H7 (cell line): ENCODE measurements around the gene FOXK1. TPM values are rescaled to one million over a fixed set of nuclear protein-coding genes. Genes with fewer than 3 reads are reported as not detected.

Experiments
- DNase-seq: peaks from one replicate; pipeline ENCODE4 v3.0.0; 2012
- H3K27me3 ChIP-seq: 2 replicates; pipeline ENCODE4 v1.6.0; 2011; ENCODE audit warnings: mild to moderate bottlenecking, low read length; ENCODE audit not compliant: control insufficient read depth, insufficient read depth
- H3K36me3 ChIP-seq: replicated peaks from 2 replicates; pipeline ENCODE4 v1.5.1; 2011; ENCODE audit warnings: low read length; ENCODE audit not compliant: control insufficient read depth, insufficient read depth
- H3K4me3 ChIP-seq: 2 replicates; pipeline ENCODE4 v1.5.1; 2011; ENCODE audit warnings: low read depth, mild to moderate bottlenecking, control low read depth, low read length, moderate library complexity; ENCODE audit not compliant: insufficient read depth
- total RNA-seq: library from RNA; depleted of rRNA; stranded (reverse); fragments of >200 nt; shearing (Covaris generic); gene quantifications from 2 replicates; pipeline ENCODE4 v1.2.3, GENCODE V29; 2014

The FOXK1 gene
- total RNA-seq, 1 experiment from 2014 or later = 20.4 TPM

DNA sequence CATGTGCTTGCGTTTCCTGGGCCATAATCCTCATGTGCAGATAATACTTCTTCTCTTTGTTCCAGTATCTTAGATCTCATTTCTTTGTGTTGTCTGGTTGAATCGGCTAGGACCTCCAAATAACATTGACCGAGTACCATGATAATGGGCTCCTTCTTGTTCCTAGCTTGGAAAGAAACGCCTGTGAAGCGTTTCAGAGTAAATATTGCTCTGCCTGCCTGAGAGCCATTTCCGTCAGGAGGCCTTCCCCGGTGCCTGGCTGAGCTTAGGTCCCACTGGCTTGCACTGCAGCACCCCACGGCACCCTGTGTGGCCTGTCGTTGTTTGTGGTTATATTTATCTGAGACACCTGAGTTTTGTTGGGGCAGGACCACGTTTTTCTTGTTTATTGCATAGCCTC, 17.7 kb downstream of the FOXK1 start:
- H3K27me3 ChIP-seq = no peaks in the 10 kb centered on the region; the same call in 1 of the 2 replicates
- no peak overlapping the region for H3K4me3 ChIP-seq
- no peaks in the 10 kb centered on the region for H3K36me3 ChIP-seq
- no peak for DNase-seq

DNA sequence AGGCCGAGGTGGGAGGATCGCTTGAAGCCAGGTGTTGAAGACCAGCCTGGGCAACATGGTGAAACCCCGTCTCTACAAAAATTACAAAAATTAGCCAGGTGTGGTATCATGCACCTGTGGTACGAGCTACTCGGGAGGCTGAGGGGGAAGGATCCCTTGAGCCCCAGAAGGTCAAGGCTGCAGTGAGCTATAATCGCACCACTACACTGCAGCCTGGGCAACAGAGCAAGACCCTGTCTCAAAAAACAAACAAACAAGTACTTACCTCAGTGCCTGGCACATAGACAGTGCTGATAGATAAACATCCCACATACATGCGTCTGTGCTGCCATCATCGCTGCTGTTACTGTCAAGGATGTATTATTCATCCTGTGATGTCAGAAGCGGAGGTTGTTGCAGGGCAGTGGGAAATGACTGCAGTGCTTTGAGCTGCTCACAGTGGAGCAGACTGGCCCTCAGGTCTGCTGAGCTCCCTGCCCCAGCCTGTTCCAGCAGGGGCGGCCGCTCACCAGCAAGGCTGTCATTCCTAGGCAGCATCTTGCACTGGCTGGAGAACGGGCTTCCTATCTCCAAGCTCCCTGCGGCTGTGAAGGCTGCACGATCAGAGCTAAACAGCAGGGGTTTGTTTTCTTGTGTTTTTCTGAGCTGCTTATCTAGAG, 18.6 kb downstream of the FOXK1 start:
- Histone ChIP-seq H3K27me3 (peaks cover 1% of the 10 kb centered on the region; the same call in 1 of the 2 replicates), H3K36me3 (no peaks in the 10 kb centered on the region), H3K4me3 (no peak overlapping the region)
- DNase-seq = peak; percentile 59

DNA sequence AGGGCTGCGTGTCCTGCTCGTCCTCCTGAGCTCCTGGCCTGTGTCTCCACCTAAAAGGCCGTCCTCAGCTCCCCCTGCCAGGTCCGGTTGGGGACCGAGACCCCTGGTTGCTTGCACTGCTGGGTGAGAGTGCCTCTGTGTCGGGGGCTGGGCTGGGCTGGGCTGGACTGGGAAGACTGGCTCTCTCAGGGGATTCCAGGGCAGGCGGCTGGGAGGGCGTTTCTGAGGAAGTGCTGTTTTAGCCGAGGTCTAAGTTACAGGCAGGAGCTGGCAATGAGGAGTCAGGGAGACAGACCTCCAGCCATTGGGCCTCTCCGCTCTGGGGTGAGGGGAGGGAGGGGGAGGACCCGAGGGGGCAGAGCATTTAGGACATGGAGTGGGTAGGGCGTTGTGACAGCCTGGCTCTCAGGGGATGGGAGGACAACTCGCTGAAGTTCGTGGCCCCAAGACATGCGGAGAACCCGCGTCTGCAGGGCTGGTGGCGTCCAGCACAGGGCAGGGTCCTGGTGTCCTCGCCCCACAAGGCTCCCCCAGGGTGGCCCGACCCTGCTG, 20.9 kb downstream of the FOXK1 start:
- no peaks in the 10 kb centered on the region for H3K36me3 ChIP-seq
- peaks cover 1% of the 10 kb centered on the region; the same call in 1 of the 2 replicates for H3K27me3 ChIP-seq
- DNase-seq = peak; percentile 57
- no peak overlapping the region for H3K4me3 ChIP-seq

DNA sequence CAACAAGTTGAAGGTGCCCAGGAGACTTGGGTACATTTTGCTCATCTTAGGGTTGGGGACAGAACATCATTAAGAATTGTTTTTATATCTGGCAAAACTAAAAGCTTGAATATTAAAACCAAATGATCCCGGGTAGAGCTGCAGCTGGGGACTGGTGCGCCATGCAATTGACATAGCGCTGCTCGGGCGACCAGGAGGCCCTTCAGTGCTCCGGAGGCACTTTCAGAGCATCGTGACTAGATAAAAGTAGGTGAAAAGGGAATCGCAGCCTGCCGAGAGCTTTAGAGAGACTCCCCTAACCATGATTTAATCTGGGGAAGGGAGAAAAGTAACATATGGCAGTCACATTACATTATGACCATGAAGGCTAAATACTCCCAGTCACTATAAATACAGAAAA, 21.4 kb downstream of the FOXK1 start:
- Histone ChIP-seq H3K4me3 (no peak overlapping the region), H3K36me3 (no peaks in the 10 kb centered on the region), H3K27me3 (peaks cover 5% of the 10 kb centered on the region; the same call in 1 of the 2 replicates)
- no peak for DNase-seq

DNA sequence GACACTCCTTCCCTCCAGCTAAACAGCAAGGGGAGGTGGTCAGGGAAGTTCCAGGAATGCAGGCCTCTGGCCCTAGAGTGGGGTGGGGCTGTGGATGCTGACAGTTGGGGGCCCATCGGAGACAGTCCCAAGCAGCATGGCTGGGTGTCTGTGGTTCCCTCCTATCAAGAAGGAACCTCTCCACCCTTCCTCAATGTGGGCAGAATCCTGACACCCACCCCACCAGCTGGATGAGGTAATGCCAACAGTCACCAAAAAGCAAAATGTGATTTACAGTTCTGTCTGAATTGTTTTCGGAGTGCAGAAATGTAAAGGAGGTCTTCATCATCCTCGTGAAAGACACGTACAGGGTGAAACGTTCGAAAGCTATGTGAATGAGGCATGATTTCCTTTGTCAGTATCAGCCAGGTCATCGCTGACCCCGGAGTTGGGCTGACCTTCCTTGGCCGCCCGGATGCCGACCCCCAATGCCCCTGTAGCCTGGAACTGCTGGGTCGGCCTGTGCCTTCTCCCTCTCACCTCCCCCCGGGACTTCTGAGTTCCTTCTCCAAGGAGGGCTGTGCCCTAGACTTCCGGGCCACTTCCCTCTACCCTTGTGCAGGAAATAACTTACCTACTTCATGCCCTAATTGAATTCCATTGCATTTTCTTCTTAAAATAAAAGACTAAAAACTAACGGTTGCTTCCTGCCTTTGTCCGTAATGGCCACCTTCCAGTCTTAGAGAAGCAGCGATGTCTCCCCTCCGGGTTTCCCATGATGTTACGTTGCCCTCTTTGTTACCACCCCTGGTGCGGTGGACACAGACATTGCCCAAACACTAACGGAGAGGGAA, 24.5 kb downstream of the FOXK1 start:
- no peaks in the 10 kb centered on the region for H3K36me3 ChIP-seq
- H3K27me3 ChIP-seq = peaks cover 23% of the 10 kb centered on the region; the same call in 1 of the 2 replicates
- peak overlapping the region; percentile 35 for H3K4me3 ChIP-seq
- DNase-seq = peak; percentile 75

GRCh38 chr7:4707217-4707741, 25.2 kb downstream of the FOXK1 start:
- Histone ChIP-seq H3K4me3 (peak overlapping the region; percentile 35), H3K36me3 (no peaks in the 10 kb centered on the region), H3K27me3 (peaks cover 23% of the 10 kb centered on the region; the same call in 1 of the 2 replicates)
- peak; percentile 80 for DNase-seq

DNA sequence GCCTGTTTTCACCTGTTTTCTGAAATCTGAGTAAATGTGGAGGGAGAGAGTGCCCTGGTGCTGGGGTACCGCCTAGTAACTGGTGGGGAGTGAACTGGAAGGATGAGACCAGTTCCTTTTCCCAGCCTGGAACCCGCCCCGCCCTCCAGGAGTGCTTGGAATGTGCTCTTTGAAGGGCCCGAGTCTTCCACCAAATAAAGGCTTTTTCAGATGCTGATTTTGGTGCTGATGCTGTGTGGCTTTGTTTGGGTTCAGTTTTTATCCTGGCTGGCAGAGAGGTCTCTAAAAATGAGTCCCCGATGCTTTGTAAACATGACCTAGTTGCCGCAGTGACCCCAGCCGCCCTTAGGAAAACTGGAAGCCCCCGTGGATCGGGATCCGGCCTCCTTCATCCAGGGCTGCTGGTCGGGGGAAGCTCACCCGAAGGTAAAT, 25.9 kb downstream of the FOXK1 start:
- DNase-seq = peak; percentile 88
- H3K36me3 ChIP-seq = no peaks in the 10 kb centered on the region
- peaks cover 23% of the 10 kb centered on the region; the same call in 1 of the 2 replicates for H3K27me3 ChIP-seq
- peak overlapping the region; percentile 35 for H3K4me3 ChIP-seq

GRCh38 chr7:4709187-4709586, 27.1 kb downstream of the FOXK1 start:
- H3K36me3 ChIP-seq = no peaks in the 10 kb centered on the region
- DNase-seq = peak; percentile 83
- no peak overlapping the region for H3K4me3 ChIP-seq
- H3K27me3 ChIP-seq = peaks cover 23% of the 10 kb centered on the region; the same call in 1 of the 2 replicates

GRCh38 chr7:4711093-4711492, 29.0 kb downstream of the FOXK1 start:
- Histone ChIP-seq H3K36me3 (no peaks in the 10 kb centered on the region), H3K27me3 (peaks cover 22% of the 10 kb centered on the region; the same call in 1 of the 2 replicates)
- DNase-seq = no peak

DNA sequence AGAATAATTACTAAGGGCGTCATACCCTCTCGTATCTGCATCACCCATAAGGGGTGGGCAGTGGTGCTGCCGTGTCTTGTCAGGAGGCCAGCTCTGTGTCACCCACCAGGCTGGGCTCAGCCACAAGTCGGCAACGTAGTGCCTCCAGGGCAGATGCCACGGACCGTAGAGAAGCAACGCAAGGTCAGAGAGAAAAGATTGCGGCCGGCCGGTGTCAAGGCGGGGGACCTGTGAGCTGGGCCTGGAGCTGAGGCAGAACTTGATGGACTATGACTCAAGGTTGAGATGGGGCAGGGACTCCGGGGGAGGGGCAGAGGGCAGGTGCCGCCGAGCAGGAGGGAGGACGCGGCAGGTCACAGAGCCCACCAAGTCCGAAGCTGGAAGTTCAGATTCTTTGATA, 29.5 kb downstream of the FOXK1 start:
- Histone ChIP-seq H3K27me3 (peaks cover 22% of the 10 kb centered on the region; the same call in 1 of the 2 replicates), H3K36me3 (no peaks in the 10 kb centered on the region), H3K4me3 (no peak overlapping the region)
- DNase-seq = peak; percentile 32

More at GRCh38 chr7:4711093-4711492, 29.0 kb downstream of the FOXK1 start:
- H3K4me3 ChIP-seq = no peak overlapping the region

DNA sequence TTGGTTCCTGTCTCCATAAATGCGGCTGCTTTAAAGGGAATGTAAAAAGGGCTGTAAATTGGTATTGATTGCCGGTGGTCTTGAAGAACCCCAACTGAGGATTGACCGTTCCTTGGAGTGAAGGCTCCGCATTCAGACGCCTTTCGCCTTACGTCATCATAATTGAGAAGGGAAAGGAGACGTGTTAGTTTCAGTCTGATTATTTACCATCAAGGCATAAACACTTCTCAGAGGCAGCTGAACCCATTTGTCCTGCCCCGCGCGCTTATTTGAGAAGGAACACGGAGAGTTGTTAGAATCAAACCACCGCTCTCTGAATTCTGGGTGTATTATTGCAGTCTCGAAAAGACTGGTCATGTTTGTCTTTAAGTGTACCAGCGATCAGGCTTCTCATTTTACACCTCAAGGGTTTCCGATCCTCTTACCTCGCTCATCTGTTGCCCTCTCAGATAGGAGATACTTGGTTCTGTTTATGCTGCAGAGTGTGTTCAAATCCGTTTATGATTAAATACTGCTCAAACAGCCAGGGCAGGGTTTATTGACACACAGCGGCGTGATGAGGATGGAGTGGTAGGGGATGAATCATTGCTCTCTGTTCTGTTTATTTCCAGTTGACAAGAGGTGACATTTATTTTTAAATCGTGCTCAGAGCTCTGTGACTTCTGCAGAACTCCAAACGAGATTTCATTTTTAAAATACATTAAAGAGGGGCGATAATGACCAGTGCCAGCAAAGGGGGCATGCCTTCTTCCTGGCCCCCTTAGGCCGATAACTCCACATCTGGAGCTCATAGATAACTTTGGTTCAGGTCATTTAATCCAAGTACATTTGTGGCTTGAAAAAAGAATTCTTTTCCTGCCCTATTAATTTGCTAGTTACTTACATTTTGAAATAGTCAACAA, 30.4 kb downstream of the FOXK1 start:
- no peaks in the 10 kb centered on the region for H3K36me3 ChIP-seq
- no peak overlapping the region for H3K4me3 ChIP-seq
- DNase-seq = no peak
- peaks cover 22% of the 10 kb centered on the region; the same call in 1 of the 2 replicates for H3K27me3 ChIP-seq

GRCh38 chr7:4713183-4713784, 31.2 kb downstream of the FOXK1 start:
- DNase-seq = peak; percentile 68
- Histone ChIP-seq H3K36me3 (no peaks in the 10 kb centered on the region), H3K4me3 (no peak overlapping the region), H3K27me3 (peaks cover 21% of the 10 kb centered on the region; the same call in 1 of the 2 replicates)

GRCh38 chr7:4714161-4714700, 32.1 kb downstream of the FOXK1 start:
- Histone ChIP-seq H3K4me3 (no peak overlapping the region), H3K36me3 (no peaks in the 10 kb centered on the region), H3K27me3 (peaks cover 11% of the 10 kb centered on the region; the same call in 1 of the 2 replicates)
- no peak for DNase-seq
